HS-5 (cell line): ENCODE results near the gene BSG.
"Not testable (repeated sequence)": the region's sequence is repeated elsewhere in the genome, so short reads cannot be mapped to it uniquely, and the experiment has no call there.

Experiments
- DNase-seq: peaks from one replicate; pipeline ENCODE4 v3.0.0-alpha.2; 2012; ENCODE audit warnings: low read depth

Gene BSG

GRCh38 chr19:604355-604754 is 32.0 kb downstream of the BSG start:
- no peak for DNase-seq

DNA sequence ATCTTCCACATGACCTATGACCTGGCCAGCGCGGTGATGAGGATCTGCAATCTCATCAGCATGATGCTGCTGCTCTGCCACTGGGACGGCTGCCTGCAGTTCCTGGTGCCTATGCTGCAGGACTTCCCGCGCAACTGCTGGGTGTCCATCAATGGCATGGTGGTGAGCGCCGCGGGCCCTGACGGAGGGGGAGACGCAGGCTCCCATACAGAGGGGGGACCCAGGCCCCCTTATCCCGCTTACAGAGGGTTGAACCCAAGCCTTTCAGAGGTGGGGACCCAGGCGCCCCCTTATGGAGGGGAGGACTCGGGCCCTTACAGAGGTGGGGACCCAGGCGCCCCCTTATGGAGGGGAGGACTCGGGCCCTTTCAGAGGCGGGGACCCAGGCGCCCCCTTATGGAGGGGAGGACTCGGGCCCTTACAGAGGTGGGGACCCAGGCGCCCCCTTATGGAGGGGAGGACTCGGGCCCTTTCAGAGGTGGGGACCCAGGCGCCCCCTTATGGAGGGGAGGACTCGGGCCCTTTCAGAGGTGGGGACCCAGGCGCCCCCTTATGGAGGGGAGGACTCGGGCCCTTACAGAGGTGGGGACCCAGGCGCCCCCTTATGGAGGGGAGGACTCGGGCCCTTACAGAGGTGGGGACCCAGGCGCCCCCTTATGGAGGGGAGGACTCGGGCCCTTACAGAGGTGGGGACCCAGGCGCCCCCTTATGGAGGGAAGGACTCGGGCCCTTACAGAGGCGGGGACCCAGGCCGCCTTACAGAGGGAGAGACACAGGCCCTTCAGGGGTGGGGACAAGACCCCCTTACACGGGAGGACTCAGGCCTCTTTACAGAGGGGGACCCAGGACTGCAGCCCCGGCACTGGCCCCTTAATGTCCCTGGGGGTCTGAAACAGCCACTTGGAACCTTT is 32.9 kb downstream of the BSG start:
- not testable (repeated sequence) for DNase-seq

DNA sequence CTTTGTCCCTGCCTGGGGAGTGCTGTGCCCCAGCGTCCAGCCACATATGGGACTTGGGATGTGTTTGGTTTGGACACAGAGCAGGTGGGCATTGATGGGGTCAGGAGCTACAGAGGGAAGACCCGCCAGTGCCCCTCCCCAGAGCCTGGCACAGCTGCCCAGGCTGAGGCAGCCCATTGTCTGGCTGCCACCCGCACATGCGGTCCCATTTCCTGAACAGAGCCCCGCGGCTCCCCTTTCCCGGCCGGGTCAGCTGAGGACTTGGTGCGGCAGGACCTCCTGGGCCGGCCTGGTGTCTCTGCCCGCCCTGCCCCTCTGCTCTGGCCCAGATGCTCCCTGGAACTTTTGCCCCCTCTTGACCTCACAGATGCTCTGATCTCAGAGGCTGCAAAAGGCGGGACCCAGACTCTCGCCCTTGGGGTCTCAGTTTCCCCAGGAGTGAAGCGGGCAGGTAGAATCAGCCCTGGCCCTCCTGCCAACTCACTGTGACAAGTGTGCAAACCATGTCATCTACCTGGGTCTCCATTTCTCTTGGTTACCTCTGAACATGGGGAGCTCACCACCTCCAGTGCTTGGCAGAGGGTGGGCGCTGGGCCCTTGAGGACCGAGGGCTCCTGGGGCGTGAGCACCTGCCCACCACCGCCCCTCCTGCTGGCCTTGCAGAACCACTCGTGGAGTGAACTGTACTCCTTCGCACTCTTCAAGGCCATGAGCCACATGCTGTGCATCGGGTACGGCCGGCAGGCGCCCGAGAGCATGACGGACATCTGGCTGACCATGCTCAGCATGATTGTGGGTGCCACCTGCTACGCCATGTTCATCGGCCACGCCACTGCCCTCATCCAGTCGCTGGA is 35.1 kb downstream of the BSG start:
- no peak for DNase-seq

GRCh38 chr19:608155-609003 is 36.0 kb downstream of the BSG start:
- no peak for DNase-seq

DNA sequence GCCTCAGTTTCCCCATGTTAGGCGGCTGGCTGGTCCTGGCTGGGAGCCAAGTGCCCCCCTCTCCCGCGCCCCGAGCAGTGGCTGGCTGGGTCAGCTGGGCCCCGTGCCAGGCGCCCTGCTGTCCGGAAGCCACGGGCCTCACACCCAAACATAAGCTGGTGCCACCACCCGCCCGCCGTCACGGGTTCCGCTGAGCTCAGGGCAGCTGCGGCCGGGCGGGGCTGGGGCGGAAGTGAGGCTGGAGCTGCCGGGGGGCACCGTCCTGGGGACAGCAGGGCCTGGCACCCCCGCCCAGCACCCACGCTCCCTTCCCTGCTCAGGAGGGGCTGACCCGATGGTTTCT is 36.6 kb downstream of the BSG start:
- DNase-seq = no peak

GRCh38 chr19:610071-610800 is 37.8 kb downstream of the BSG start:
- DNase-seq = no peak

GRCh38 chr19:610801-611480 is 38.5 kb downstream of the BSG start:
- no peak for DNase-seq

- DNase-seq = peak; percentile 57
Observed at GRCh38 chr19:611481-611868, 39.1 kb downstream of the BSG start.

- DNase-seq = no peak
Observed at GRCh38 chr19:612941-613340, 40.5 kb downstream of the BSG start.

DNA sequence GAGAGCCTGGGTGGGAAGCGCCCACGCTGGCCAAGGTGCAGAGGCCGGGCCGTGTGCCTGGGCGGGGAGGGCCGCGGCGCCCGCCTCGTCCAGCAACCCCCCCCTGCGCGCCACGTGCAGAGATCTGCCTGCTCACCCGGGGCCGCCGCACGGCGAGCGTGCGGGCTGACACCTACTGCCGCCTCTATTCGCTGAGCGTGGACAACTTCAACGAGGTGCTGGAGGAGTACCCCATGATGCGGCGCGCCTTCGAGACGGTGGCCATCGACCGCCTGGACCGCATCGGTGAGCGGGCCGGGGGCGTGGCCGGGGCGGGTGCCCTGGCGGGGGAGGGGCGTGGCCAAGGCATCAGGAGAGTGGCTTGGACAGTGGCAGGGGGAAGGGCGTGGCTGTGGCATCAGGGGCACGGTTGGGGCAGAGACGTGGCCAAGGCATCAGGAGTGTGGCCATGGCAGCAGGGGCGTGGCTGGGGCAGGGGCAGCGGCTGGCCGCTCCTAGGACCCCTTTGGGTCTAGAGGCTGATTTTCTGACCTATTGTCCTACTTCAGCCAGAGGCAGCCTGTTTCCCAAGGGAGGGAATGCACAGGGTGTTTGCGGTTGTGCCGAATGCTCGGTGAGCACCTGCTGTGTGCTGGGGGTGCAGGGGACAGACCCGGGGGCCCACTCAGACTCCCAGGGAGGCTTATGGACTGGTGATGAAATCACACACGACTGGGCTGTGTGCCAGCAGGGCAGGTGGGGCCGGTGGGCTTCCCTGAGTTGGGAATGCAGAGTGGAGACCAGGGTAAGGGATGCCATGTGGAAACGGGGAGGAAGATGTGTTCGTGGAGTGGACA is 41.6 kb downstream of the BSG start:
- no peak for DNase-seq

DNA sequence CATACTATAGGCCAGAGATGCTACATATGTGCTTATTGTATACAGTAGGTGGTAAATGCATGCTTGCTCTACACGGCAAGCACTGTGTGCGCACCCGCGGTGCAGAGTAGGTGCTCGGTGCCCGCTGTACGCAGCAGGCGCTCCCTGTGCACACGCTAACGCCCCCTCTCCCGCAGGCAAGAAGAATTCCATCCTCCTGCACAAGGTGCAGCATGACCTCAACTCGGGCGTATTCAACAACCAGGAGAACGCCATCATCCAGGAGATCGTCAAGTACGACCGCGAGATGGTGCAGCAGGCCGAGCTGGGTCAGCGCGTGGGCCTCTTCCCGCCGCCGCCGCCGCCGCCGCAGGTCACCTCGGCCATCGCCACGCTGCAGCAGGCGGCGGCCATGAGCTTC is 43.2 kb downstream of the BSG start:
- no peak for DNase-seq

DNA sequence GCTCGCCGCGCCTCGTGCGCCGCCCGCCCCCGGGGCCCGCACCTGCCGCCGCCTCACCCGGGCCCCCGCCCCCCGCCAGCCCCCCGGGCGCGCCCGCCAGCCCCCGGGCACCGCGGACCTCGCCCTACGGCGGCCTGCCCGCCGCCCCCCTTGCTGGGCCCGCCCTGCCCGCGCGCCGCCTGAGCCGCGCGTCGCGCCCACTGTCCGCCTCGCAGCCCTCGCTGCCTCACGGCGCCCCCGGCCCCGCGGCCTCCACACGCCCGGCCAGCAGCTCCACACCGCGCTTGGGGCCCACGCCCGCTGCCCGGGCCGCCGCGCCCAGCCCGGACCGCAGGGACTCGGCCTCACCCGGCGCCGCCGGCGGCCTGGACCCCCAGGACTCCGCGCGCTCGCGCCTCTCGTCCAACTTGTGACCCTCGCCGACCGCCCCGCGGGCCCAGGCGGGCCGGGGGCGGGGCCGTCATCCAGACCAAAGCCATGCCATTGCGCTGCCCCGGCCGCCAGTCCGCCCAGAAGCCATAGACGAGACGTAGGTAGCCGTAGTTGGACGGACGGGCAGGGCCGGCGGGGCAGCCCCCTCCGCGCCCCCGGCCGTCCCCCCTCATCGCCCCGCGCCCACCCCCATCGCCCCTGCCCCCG is 43.8 kb downstream of the BSG start:
- no peak for DNase-seq

GRCh38 chr19:616747-617526 is 44.5 kb downstream of the BSG start:
- DNase-seq = no peak

DNA sequence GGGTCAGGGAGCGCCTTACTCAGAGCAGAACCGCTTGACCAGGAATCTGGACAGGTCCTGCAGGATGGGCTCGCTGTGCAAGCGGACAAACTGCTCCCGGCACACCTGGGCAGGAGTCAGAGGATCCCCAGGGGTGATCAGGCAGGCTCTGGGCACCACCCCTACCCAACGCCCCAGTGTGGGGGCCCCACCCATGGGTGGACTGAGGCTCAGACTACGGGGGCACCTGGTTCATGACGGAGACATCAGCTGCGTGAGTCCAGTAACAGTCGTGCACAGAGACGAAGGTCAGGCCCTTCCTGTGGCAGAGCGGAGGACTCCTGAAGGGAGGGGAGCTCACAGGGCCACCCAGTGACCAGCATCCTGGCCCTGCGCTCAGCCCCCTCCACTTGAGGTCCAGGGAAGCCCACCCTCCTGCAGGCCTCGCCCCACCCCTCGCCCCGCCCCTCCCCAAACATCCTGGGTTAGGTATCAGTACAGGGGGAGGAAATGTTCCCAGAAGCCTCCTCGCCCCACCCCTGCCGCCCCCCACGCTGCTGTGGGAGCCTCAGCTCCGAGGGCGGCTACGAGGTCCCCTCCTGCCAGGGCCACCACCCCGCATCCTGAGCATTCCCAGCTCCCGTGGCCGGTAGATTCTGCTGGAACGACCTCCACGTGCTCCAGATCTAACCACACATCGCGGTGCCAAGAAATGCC is 45.3 kb downstream of the BSG start:
- DNase-seq = no peak

DNA sequence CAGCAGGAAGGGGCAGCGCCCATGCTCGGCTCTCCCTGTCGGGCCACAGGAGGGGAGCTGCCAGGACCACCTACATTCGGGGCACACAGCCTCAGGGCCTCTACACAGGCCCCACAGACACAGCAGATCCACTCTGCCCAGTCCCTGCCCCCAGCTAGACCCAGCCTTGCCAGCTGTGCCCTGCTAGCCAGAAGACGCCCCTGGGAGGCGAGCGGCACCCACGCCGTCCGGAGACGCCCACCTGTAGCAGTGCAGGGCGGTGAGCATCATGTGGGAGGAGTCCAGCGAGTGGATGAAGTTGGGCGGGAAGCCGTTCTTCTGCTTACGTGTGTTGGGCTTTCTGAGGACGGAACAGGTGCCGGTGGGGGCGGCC is 45.8 kb downstream of the BSG start:
- no peak for DNase-seq

DNA sequence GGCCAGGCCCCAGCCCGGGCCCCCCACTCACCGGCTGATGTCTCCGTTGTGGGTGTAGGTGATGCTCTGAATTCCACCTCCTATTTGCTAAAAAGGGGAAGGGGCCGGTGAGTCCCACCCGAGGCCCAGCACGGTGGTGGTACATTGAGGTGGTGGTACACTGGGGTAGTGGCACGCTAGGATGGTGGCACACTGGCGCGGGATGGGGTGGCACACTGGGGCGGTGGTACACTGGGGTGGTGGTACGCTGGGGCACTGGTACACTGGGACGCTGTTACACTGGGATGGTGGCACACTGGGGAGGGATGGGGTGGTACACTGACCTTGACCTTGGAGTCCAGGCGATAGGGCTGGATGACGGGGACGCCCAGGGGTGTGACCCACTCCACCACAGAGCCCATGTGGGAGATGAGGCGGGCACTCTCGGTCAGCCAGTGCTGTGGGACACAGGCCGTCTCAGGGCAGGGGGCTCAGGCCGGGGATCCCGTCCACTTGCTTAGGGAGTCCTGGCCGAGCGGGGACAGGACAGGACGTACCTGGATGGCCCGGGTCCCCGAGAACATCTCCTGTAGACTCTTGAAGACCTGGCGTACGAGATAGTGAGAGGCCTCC is 46.4 kb downstream of the BSG start:
- no peak for DNase-seq

DNA sequence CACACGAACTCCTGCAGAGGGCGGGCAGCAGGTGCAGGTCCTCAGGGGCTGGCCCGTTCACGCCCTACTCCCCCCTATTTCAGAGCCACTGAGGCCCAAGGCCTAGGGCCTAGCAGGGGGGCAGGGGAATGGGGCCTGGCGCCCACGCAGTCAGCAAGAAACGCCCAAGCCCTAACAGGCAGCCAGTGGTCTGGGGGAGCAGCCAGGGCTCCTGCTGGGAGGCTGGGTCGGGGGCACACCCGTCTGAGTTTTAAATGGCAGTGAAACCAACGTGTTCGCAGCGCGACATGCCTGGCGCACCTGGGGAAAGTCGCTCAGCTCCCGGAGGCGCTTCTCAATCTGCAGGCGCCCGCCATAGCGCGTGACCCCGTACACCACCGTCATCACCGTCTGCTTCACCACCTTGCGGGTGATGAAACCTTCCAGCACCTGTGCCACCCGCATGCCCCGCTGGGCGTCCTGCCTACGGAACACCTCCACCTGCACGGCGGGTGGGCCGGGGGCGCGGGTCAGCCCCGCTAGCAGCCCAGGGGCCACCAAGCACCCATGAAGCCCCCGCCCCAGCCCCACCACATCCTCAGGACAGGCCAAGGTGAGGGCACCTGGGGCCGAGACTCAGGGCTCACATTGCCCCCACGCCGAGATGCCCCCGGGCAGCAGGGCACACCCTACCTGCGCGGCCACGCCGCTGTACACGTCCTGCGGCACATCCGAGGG is 47.0 kb downstream of the BSG start:
- no peak for DNase-seq
